NCI-H1694 (cell line): ENCODE data around the gene TTC32.

Source experiments
- DNase-seq: peaks from one replicate; lab custom pipeline; 2025; lab: John Stamatoyannopoulos, UW

The TTC32 gene

DNA sequence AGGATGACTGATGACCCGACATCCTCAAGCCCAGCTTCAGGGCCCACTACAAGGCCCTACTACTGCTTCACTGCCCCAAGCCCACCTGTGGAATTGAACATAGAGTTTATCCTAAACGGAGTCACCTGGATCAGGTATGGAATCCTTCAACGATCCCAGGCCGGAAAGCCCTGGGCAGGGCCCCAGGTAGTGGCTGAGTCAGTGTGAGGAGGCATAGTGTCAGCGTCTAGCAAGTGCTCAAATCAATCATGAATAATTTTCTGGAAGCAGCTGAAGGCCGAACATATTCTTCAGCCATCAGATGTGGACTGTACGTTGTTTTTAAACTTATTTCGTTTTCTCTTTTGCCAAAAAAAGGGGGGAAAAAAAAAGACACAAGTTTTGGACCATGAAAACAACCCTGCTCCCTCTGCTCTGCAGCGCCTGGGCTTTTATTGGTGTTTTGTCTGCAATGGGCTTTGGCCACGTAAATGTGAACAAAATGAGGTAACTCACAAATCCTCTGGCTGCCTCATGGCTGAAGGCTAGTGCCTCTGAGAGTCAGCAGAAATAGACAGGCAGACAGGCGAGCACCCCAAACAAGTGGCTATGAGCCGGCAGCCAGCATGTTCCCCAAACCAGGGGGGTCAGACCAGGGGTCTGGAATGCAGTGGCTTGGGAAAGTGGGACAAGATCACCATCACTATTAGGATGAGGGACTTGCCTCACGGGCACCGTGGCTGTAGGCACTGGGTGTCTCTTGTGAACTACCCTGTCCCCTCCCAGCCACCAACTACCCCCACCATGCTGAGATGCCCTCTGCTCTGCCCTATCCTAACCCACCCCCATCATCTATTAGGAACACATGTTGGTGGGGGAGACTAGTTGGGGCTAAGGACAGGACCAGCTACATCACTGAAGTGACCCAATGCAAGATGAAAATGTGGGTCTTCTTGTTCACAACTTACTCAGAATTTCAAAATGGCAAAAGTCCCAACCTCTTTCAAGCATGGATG lies 51.4 kb downstream of the TTC32 start:
- DNase-seq, result no peak

DNA sequence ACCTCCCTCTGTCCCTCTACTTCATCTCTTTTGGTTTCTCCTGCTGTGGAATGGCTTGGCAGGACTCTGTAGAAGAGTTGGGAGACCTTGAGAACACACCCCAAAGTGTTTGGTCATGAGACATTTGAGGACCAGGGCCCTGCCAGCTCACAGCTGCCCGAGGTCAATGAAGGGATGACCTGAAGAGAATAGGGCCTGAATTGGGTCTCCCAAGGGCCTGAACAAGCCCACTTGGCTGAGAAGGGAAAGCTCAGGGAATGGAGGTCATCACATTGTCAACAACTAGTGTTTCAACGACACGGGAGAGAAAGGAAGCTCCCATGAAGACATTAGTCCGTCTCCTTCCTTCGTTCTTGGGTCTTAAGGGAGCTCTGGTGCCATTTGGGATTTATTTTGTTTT lies 52.8 kb downstream of the TTC32 start:
- no peak for DNase-seq

DNA sequence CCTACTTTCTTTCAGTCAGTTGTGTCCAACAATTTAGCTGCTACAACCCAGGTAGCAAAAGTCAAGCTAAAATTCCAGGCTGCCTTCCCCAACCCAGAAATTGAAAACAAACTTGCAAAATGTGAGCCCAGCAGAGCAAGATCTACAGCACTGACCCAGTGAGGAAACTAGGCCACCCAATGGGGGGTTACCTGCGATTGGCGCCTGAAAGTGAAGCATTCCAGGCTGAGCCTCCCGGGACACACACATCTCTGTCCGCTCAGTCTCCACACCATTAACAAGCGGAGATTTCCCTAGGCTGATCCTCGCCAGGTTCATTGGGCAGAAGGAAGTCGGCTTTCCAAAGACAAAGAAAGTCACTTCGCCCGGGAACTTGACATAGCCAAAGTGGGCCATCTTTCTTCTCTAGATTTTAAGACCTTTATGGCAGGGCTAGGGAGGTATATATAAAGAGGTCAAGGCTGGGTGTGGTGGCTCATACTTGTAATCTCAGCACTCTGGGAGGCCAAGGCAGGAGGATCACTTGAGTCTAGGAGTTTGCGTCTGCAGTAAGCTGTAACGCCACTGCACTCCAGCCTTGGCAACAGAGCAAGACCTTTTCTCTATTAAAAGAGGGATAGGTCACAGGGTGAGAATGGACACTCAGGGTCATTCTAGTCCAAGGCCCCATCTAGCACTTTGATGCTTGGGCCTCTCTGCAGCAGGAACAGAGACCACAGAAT lies 53.6 kb downstream of the TTC32 start:
- no peak for DNase-seq

DNA sequence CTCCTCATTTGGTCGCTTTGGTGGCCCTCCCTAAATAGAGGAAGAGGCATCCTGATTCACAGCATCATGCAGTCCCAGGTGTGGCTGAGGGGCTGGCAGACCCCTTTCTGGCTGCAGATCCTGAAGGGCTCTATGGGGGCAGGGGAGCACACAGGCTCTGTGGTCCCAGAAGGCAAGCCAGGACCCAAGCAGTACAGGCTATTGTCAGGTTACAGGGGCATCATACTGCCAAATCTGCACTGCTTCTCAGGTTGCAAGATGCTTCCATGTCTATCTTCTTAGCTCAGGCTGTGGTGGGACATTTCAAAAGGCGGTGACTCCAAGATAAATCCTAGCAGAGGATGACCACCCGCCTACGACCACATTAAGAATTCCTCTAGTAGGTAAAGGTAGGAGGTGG lies 54.3 kb downstream of the TTC32 start:
- no peak for DNase-seq
